ENCODE data around the gene LMO7.
"Not testable (repeated sequence)": the region's sequence is repeated elsewhere in the genome, so short reads cannot be mapped to it uniquely, and the experiment has no call there.

Gene LMO7

DNA sequence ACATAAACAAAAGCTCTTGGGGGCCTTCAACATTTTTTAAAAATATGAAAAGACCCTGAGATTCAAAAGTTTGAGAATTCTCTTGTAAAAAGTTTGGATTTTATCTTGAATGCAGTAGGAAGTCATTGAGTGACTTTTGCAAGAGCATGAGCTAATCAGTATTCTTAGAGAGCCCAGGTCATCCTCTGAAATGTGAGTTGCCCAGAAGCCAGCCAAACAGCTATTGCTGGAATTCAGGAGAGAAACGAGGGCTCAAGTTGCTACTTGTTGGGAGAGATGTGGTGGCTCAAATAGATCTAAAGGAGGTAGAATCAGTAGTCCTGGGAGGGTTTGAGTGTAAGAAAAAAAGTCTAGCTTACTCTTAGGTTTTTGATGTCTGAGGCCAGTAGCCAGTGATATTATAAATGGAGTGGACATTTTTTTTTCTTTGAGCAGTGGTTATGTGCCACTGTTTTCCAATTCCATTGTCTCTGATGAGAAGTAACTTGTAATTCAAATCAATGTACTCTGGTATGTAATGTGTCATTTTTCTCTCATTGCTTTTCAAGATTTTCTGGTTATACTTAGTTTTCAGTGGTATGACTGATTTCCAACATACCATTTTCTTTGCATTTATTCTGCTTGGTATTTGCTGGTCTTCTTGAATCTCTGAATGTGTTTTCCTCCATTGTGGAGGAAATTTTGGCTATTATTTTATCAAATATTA is 30.7 kb downstream of the LMO7 start:
- no peak overlapping the region for H3K4me3 Mint-ChIP-seq
- no peaks in the 10 kb centered on the region for H3K27me3 Mint-ChIP-seq
- H3K27ac Mint-ChIP-seq = no peak overlapping the region
- no peaks in the 10 kb centered on the region for H3K4me1 Mint-ChIP-seq (ENCODE audit: low read depth)
- H3K9me3 Mint-ChIP-seq (ENCODE audit: low read depth) = no peaks in the 10 kb centered on the region
- H3K36me3 Mint-ChIP-seq = peaks cover 13% of the 10 kb centered on the region

DNA sequence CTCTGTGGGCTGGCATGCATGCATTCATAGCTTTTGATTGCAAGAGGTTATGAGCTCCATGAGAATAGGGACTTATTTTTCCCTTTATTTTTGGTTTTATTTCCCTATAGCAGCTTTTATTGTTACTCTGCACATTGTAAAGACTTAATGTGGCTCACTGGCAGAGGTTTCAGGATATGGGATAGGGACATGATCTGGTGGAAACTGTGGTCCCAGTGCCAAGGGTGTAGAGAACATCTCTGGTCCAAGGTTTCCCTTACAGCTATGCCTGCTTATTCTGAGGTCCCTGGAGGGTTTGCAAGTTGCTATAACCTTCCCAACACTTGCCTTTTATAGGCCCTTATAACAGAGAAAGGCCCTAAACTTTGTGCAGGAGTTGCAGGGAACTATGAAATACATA is 33.6 kb downstream of the LMO7 start:
- H3K27ac Mint-ChIP-seq = no peak overlapping the region
- H3K4me3 Mint-ChIP-seq = no peak overlapping the region
- no peaks in the 10 kb centered on the region for H3K27me3 Mint-ChIP-seq
- no peaks in the 10 kb centered on the region for H3K4me1 Mint-ChIP-seq (ENCODE audit: low read depth)
- no peaks in the 10 kb centered on the region for H3K9me3 Mint-ChIP-seq (ENCODE audit: low read depth)
- peaks cover 8% of the 10 kb centered on the region for H3K36me3 Mint-ChIP-seq

DNA sequence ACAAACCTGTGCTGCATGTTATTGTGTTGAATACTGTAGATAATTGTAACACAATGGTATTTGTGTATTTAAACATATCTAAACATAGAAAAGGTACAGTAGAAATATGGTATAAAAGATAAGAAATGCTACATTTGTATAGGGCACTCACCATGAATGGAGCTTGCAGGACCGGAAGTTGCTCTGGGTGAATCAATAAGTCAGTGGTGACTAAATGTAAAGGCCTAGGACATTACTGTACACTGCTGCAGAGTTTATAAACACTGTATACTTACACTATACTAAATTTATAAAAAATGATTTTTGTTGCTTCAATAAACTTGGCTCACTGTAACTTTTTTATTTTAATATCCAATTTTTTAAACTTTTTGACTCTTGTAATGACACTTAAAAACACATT is 34.4 kb downstream of the LMO7 start:
- no peaks in the 10 kb centered on the region for H3K27me3 Mint-ChIP-seq
- no peak overlapping the region for H3K27ac Mint-ChIP-seq
- no peak overlapping the region for H3K4me3 Mint-ChIP-seq
- H3K9me3 Mint-ChIP-seq (ENCODE audit: low read depth) = no peaks in the 10 kb centered on the region
- peaks cover 8% of the 10 kb centered on the region for H3K36me3 Mint-ChIP-seq
- no peaks in the 10 kb centered on the region for H3K4me1 Mint-ChIP-seq (ENCODE audit: low read depth)

DNA sequence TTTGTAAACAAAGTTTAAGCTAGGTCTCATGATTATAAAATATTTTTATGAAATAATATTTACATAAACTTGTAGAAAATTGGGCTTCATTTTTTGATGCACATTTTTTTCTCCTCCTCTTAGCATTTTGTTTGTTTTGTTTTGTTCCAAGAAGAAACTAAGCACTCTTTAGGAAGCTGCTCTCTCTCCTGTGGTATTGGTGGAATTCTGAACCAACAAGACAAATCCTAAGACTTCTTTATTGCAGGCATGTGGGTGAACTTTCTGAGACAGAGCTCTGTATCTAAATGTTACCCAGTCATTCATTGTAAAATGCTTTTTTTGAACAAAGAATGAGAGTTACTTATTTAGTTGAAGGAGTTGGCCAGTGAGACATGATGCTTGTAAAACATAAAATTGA is 39.3 kb downstream of the LMO7 start:
- Mint-ChIP-seq H3K4me1 (ENCODE audit: low read depth) (no peaks in the 10 kb centered on the region), H3K27ac (no peak overlapping the region), H3K4me3 (no peak overlapping the region), H3K36me3 (peaks cover 10% of the 10 kb centered on the region), H3K9me3 (ENCODE audit: low read depth) (no peaks in the 10 kb centered on the region), H3K27me3 (no peaks in the 10 kb centered on the region)

DNA sequence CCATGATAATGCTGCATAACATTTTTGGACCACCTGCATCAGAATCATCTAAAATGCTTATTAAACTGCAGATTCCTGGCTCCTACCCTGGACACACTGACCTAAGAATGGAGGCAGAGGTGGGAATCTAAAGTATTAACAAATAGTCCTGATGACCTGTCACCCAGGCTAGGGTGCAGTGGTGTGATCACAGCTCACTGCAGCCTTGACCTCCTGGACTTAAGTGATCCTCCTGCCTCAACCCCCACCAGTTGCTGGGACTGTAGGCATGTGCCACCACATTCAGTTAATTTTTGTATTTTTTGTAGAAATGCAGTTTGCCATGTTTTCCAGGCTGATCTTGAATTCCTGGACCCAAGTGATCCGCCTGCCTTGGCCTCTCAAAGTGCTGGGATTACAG is 43.3 kb downstream of the LMO7 start:
- Mint-ChIP-seq H3K4me1 (ENCODE audit: low read depth) (no peaks in the 10 kb centered on the region), H3K36me3 (peaks cover 14% of the 10 kb centered on the region), H3K27me3 (no peaks in the 10 kb centered on the region), H3K27ac (no peak overlapping the region), H3K9me3 (ENCODE audit: low read depth) (no peaks in the 10 kb centered on the region), H3K4me3 (no peak overlapping the region)

DNA sequence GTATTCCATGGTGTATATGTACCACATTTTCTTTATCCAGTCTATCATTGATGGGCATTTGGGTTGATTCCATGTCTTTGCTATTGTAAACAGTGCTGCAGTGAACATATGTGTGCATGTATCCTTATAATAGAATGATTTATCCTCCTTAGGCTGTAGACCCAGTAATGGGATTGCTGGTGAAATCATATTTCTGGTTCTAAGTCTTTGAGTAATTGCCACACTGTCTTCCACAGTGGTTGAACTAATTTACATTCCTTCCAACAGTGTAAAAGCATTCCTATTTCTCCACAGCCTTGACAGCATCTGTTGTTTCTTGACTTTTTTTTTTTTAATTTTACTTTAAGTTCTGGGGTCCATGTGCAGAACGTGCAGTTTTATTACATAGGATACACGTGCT is 44.1 kb downstream of the LMO7 start:
- H3K27me3 Mint-ChIP-seq; H3K9me3 Mint-ChIP-seq (ENCODE audit: low read depth); H3K4me3 Mint-ChIP-seq; H3K27ac Mint-ChIP-seq; H3K4me1 Mint-ChIP-seq (ENCODE audit: low read depth): not testable (repeated sequence)
- H3K36me3 Mint-ChIP-seq = peaks cover 14% of the 10 kb centered on the region

DNA sequence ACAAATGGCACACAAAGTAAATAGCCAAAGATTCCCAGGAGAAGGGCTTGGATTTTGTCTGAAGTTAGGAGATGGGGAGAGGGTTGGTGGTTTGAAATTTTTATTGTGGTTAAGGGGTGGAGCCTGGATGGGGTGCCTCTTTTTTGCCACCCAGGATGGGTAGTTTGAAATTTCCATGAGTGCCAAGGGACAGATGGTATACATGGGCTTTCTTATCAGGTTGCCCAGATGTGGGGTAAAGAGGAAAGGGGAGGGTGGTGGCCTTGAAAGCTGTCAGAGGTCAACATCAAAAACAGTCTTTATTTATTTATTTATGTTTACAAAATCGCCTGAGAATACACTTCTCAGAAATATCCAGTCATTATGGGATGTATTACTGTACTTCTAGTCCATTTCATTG is 46.2 kb downstream of the LMO7 start:
- no peaks in the 10 kb centered on the region for H3K27me3 Mint-ChIP-seq
- H3K27ac Mint-ChIP-seq = no peak overlapping the region
- H3K9me3 Mint-ChIP-seq (ENCODE audit: low read depth) = no peaks in the 10 kb centered on the region
- no peaks in the 10 kb centered on the region for H3K4me1 Mint-ChIP-seq (ENCODE audit: low read depth)
- H3K4me3 Mint-ChIP-seq = no peak overlapping the region
- H3K36me3 Mint-ChIP-seq = peaks cover 14% of the 10 kb centered on the region

DNA sequence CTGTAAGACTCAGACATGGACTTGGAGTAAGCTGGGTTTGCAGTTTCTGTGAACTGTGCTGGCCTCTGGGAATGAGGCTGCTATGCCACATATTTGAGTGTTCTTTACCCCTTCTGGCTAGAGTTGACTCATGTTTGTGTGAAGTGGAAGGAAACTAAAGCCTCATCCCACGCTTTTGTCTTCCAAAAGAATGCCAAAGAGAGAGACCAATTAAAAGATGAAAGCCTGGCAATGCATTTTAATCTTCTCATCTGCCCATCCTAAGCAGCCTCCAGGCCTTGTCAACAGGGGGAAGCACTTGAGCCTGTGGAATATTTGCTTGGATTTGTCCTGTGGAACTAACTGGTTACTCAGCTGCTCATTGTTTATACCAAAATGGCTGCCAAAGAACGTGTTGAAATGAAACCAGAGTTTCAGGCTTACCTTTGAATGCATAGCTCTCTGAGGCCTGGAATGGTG is 49.1 kb downstream of the LMO7 start:
- H3K4me1 Mint-ChIP-seq (ENCODE audit: low read depth) = no peaks in the 10 kb centered on the region
- no peak overlapping the region for H3K27ac Mint-ChIP-seq
- peaks cover 7% of the 10 kb centered on the region for H3K36me3 Mint-ChIP-seq
- H3K27me3 Mint-ChIP-seq = no peaks in the 10 kb centered on the region
- no peak overlapping the region for H3K4me3 Mint-ChIP-seq
- no peaks in the 10 kb centered on the region for H3K9me3 Mint-ChIP-seq (ENCODE audit: low read depth)

DNA sequence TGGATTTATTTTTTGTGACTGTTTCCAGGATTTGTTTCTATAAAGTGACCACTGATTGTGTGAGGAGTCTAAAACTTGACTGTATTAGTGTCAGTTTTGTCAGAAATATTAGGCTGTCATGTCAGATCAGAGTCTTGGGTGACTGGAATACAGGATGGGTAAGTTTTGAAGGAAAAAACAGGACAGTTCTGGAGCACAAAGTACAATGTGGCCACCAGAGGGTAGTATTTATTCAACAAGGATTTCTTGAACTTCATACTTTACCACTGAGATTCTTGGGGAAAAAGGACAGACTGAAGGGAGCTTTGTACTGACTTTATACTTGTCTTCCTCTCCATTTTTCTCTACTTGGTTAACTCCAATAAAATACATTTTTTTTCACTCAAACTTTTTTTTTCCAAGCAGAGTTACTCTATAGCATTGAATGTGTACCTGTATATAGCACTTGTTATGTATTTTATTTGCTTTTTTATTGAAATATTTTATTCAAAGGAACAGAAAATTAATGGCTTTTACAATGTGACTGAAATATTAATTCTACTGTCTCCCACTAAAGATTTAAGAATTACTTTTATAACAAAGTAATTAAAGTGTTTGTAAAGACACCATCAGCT is 51.1 kb downstream of the LMO7 start:
- Mint-ChIP-seq H3K9me3 (ENCODE audit: low read depth) (no peaks in the 10 kb centered on the region), H3K36me3 (peaks cover 3% of the 10 kb centered on the region), H3K27ac (no peak overlapping the region), H3K27me3 (no peaks in the 10 kb centered on the region), H3K4me3 (no peak overlapping the region), H3K4me1 (ENCODE audit: low read depth) (no peaks in the 10 kb centered on the region)

DNA sequence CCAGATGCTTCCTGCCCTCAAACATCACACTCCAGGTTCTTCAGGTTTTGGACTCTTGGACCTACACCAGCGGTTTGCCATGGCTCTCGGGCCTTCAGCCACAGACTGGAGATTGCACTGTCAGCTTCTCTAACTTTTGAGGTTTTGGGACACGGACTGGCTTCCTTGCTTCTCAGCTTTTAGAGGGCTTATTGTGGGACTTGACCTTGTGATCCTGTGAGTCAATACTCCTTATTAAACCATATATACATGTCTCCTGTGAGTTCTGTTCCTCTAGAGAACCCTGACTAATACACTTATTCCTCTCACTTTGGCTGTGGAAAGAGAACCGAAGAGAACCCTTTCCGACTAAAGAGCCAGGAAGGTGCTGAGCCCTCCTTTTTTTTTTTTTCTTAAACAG is 53.6 kb downstream of the LMO7 start:
- H3K27me3 Mint-ChIP-seq = no peaks in the 10 kb centered on the region
- no peak overlapping the region for H3K27ac Mint-ChIP-seq
- H3K9me3 Mint-ChIP-seq (ENCODE audit: low read depth) = no peaks in the 10 kb centered on the region
- no peak overlapping the region for H3K4me3 Mint-ChIP-seq
- H3K4me1 Mint-ChIP-seq (ENCODE audit: low read depth) = no peaks in the 10 kb centered on the region
- no peaks in the 10 kb centered on the region for H3K36me3 Mint-ChIP-seq

DNA sequence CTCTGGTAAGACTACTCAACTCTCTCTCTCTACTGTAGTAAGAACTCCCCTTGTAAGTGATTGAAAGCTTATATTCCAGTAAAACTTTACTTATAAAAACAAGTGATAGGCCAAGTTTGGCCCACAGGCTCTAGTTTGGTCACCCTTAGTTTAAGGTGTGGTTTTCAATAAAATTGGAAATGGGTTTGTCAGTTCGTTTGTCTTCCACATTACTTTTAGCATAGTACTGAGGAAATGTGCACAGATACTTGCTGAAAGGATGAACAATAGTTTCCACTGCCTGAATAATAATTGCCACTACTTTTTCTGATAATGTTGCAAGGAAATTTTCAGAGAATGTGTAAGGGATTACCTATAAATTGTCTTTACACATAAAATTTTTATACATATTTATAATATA is 54.5 kb downstream of the LMO7 start:
- no peaks in the 10 kb centered on the region for H3K27me3 Mint-ChIP-seq
- no peaks in the 10 kb centered on the region for H3K4me1 Mint-ChIP-seq (ENCODE audit: low read depth)
- no peak overlapping the region for H3K27ac Mint-ChIP-seq
- H3K36me3 Mint-ChIP-seq = no peaks in the 10 kb centered on the region
- H3K4me3 Mint-ChIP-seq = no peak overlapping the region
- H3K9me3 Mint-ChIP-seq (ENCODE audit: low read depth) = no peaks in the 10 kb centered on the region

DNA sequence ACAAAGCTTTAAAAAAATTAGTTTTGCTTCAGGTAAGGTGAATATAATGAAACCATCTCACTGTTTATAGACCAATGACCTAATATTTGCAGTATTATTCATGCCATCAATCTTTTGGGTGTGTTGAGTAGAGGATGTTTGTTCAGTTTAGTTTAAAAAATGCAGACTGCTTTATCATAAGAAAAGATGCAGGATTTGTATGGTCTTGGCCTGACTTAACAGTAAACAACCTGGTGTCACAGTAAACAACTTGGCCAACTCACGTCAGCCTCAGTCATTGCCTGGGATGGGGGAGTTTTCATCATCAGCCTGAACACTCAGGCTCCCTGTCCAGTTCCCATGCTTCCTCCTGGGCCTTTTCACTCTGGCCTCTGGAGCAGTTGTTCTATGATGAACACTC is 55.1 kb downstream of the LMO7 start:
- H3K9me3 Mint-ChIP-seq (ENCODE audit: low read depth) = no peaks in the 10 kb centered on the region
- H3K27ac Mint-ChIP-seq = no peak overlapping the region
- no peaks in the 10 kb centered on the region for H3K4me1 Mint-ChIP-seq (ENCODE audit: low read depth)
- no peaks in the 10 kb centered on the region for H3K36me3 Mint-ChIP-seq
- H3K4me3 Mint-ChIP-seq = no peak overlapping the region
- H3K27me3 Mint-ChIP-seq = no peaks in the 10 kb centered on the region

DNA sequence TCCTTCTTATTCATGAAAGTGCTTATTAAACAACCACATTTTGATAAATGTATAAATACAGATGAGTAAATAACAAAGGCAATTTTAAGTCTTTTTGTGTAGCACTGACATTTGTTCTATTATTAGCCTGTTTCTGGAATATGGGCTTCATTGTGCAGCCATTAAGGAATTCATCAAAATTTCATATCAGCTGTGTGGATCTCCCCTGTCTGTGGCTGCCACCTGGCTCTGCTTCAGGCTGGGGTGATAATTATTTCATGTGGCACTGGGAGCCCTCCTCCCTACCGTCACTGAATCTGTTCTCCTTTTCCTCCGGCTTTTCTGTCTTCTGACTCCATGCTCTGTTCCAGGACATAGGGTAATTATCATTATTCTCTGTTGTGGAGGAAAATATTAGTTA is 57.1 kb downstream of the LMO7 start:
- H3K9me3 Mint-ChIP-seq (ENCODE audit: low read depth) = no peaks in the 10 kb centered on the region
- no peaks in the 10 kb centered on the region for H3K27me3 Mint-ChIP-seq
- H3K27ac Mint-ChIP-seq = no peak overlapping the region
- no peaks in the 10 kb centered on the region for H3K4me1 Mint-ChIP-seq (ENCODE audit: low read depth)
- H3K4me3 Mint-ChIP-seq = no peak overlapping the region
- no peaks in the 10 kb centered on the region for H3K36me3 Mint-ChIP-seq

DNA sequence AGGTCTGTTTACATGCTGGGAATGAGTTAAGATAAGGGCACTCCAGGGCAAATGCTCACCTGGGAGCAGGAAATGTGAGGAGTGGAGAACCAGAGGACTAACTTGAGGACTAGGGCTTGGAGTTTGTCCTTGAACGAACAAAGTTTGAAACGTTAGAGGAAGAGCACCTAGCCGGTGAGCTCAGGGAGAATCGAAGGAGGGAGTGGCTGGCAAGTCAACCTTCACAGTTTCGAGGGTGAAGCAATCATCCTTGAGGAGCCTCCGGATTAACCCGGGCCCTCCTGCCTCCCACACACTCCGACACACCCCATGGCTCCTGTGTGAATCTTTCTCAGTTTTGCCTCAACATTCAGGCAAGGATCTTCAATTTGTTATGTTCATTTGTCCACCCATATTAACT is 58.6 kb downstream of the LMO7 start:
- H3K36me3 Mint-ChIP-seq = peaks cover 3% of the 10 kb centered on the region
- no peaks in the 10 kb centered on the region for H3K4me1 Mint-ChIP-seq (ENCODE audit: low read depth)
- H3K9me3 Mint-ChIP-seq (ENCODE audit: low read depth) = no peaks in the 10 kb centered on the region
- H3K4me3 Mint-ChIP-seq = no peak overlapping the region
- no peaks in the 10 kb centered on the region for H3K27me3 Mint-ChIP-seq
- no peak overlapping the region for H3K27ac Mint-ChIP-seq

DNA sequence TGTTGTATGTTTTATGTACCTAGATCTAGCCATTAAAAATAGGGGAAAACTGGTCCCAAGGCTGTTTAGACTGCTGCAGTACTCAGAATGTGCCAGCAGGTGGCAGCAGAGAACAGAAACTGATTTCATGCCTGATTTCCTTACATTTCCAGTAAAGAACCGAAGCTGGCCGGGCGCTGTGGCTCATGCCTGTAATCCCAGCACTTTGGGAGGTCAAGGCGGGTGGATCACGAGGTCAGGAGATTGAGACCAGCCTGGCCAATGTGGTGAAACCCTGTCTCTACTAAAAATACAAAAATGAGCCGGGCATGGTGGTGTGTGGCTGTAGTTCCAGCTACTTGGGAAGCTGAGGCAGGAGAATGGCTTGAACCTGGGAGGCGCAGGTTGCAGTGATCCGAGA is 59.8 kb downstream of the LMO7 start:
- H3K27ac Mint-ChIP-seq; H3K27me3 Mint-ChIP-seq; H3K9me3 Mint-ChIP-seq (ENCODE audit: low read depth); H3K36me3 Mint-ChIP-seq; H3K4me3 Mint-ChIP-seq; H3K4me1 Mint-ChIP-seq (ENCODE audit: low read depth): not testable (repeated sequence)

DNA sequence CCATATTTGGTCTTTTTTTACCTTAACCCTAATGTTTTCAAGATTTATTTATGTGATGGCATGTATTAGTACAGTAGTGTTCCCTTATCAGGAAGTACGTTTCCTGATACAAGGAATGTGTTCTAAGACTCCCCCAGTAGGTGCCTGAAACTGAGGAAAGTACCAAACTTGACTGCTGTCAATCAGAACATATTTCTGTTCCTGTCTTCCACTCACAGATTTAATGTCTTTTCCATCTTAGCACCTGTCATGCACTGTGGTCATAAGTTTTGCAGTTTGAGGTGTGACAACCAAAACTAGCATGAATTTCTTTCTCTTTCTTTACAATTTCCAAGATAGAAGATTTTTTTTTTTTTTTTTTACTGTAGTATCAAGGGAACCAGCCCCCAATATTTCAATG is 62.9 kb downstream of the LMO7 start:
- Mint-ChIP-seq H3K9me3 (ENCODE audit: low read depth) (no peaks in the 10 kb centered on the region), H3K36me3 (peaks cover 3% of the 10 kb centered on the region), H3K27me3 (no peaks in the 10 kb centered on the region), H3K27ac (no peak overlapping the region), H3K4me3 (no peak overlapping the region), H3K4me1 (ENCODE audit: low read depth) (peaks cover 1% of the 10 kb centered on the region)

Data from activated naive CD8-positive, alpha-beta T cell (primary cell).